Measurements from ENCODE around the gene CHPT1.

Gene CHPT1

DNA sequence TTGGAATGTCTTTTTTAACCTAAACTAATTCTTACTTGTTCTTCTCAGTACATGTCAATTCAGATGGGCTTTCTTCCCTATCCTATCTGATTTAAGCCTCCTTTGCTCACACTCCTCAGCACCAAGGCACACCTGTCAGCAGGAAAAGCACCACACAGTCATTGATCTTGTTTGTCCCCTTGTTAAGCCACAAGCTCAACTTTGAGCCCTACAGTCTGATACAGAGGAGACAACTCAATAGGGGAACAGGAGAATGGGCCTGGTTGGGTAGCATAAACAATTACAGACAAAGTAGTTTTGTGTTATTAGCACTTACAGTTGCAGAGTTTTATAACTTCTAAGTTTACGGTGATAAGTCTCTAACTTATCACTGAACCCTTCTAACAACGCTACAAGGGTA lies 71.3 kb downstream of the CHPT1 start:
- Histone ChIP-seq H3K4me2 (ENCODE audit: low read depth, low read length, poor library complexity, severe bottlenecking) (no peak overlapping the region), H2AFZ (ENCODE audit: low read length) (no peak overlapping the region), H3K9me3 (ENCODE audit: insufficient read depth, low read depth, low read length) (no peaks in the 10 kb centered on the region), H3K9me2 (replicated peaks; ENCODE audit: low read depth, low read length) (no peaks in the 10 kb centered on the region), H3K4me3 (ENCODE audit: low read length, poor library complexity, severe bottlenecking) (no peak overlapping the region), H3K4me1 (ENCODE audit: insufficient read depth, low read length, poor library complexity, severe bottlenecking) (peaks cover 23% of the 10 kb centered on the region), H3K27me3 (ENCODE audit: insufficient read depth, low read length, poor library complexity, severe bottlenecking) (no peaks in the 10 kb centered on the region), H3K9ac (ENCODE audit: low read depth, low read length, poor library complexity, severe bottlenecking) (no peak overlapping the region), H3K36me3 (ENCODE audit: insufficient read depth, low read length) (peaks cover 57% of the 10 kb centered on the region), H3F3A (ENCODE audit: low read depth) (0 out of 2 replicates have a peak, but pooled peaks cover 5% of the 10 kb centered on the region), H4K20me1 (ENCODE audit: insufficient read depth, low read length, poor library complexity, severe bottlenecking) (no peaks in the 10 kb centered on the region), H3K79me2 (ENCODE audit: insufficient read depth, low read length) (no peaks in the 10 kb centered on the region)
- TF ChIP-seq, protein P1, sequence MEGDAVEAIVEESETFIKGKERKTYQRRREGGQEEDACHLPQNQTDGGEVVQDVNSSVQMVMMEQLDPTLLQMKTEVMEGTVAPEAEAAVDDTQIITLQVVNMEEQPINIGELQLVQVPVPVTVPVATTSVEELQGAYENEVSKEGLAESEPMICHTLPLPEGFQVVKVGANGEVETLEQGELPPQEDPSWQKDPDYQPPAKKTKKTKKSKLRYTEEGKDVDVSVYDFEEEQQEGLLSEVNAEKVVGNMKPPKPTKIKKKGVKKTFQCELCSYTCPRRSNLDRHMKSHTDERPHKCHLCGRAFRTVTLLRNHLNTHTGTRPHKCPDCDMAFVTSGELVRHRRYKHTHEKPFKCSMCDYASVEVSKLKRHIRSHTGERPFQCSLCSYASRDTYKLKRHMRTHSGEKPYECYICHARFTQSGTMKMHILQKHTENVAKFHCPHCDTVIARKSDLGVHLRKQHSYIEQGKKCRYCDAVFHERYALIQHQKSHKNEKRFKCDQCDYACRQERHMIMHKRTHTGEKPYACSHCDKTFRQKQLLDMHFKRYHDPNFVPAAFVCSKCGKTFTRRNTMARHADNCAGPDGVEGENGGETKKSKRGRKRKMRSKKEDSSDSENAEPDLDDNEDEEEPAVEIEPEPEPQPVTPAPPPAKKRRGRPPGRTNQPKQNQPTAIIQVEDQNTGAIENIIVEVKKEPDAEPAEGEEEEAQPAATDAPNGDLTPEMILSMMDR (conservative IDR thresholded peaks at IDR 0.05; ENCODE audit: low read length), result no peak
- TF ChIP-seq EZH2phosphoT487 (IDR thresholded peaks at IDR 0.05; ENCODE audit: borderline replicate concordance), result no peak

DNA sequence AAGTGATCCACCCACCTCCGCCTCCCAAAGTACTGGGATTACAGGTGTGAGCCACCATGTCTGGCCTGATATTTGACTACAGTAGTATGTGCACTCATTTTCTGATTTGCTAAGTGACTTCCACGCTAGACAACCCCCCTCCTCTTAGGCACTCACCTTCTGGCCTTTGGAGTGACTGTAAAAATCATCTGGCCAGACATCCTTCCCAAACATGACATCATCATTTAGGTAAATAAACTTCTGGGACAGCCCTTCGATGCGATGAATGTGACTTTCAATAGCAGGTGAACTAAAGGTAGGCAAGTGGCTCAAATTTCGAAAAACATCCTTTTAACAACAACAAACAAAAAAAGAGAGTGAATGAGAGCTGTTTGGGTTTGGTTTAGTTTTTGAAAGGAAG lies 72.4 kb downstream of the CHPT1 start:
- Histone ChIP-seq H3K79me2 (ENCODE audit: insufficient read depth, low read length) (0 out of 2 replicates have a peak, but pooled peaks cover 4% of the 10 kb centered on the region), H3K4me3 (ENCODE audit: low read length, poor library complexity, severe bottlenecking) (no peak overlapping the region), H3K9ac (ENCODE audit: low read depth, low read length, poor library complexity, severe bottlenecking) (no peak overlapping the region), H3K36me3 (ENCODE audit: insufficient read depth, low read length) (peaks cover 47% of the 10 kb centered on the region), H3K9me2 (replicated peaks; ENCODE audit: low read depth, low read length) (no peaks in the 10 kb centered on the region), H2AFZ (ENCODE audit: low read length) (no peak overlapping the region), H3K4me1 (ENCODE audit: insufficient read depth, low read length, poor library complexity, severe bottlenecking) (peaks cover 34% of the 10 kb centered on the region), H3F3A (ENCODE audit: low read depth) (peaks cover 5% of the 10 kb centered on the region; the same call in 1 of the 2 replicates), H3K4me2 (ENCODE audit: low read depth, low read length, poor library complexity, severe bottlenecking) (no peak overlapping the region), H3K27me3 (ENCODE audit: insufficient read depth, low read length, poor library complexity, severe bottlenecking) (no peaks in the 10 kb centered on the region), H3K9me3 (ENCODE audit: insufficient read depth, low read depth, low read length) (no peaks in the 10 kb centered on the region), H4K20me1 (ENCODE audit: insufficient read depth, low read length, poor library complexity, severe bottlenecking) (no peaks in the 10 kb centered on the region)
- no peak for TF ChIP-seq EZH2phosphoT487 (IDR thresholded peaks at IDR 0.05; ENCODE audit: borderline replicate concordance)
- TF ChIP-seq, protein P1 (conservative IDR thresholded peaks at IDR 0.05; ENCODE audit: low read length), result no peak

DNA sequence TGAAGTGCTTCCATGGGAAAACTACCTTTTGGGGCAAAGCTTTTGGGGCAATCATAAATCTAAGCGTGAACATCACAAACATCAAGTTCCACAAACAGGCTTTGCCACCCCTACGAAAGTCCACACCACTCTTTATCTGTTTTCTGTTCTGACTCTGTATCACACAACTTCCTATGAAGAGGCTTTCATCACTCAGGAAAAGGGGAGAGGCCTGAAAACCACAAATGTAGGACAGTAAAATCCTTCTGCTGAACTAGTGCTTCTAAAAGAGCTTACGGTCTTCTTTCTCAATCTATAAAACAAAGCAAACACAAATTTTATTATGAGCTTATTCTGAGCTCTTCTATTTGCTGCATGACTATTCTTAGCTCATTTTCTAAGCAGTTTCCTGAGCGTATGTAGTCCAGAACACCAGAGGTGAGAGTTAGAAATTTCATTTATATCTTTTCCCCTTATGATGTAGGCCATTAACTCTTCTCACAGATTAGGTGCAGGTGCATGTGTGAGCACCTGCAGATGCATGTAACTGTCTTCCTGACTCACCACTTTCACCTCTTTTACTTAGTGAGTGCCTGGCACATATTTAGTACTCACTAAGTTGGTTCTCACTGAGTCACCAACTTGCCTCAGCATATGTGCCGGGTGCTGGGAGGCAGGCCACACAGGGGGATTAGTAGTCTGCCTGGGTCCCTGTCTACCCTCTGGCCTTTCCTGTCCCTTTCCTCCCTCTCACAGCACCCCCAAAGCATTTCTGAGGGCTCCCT lies 74.8 kb downstream of the CHPT1 start:
- Histone ChIP-seq H3K27me3 (ENCODE audit: insufficient read depth, low read length, poor library complexity, severe bottlenecking) (no peaks in the 10 kb centered on the region), H3K4me3 (ENCODE audit: low read length, poor library complexity, severe bottlenecking) (peak overlapping the region; percentile 55), H3F3A (ENCODE audit: low read depth) (peaks cover 5% of the 10 kb centered on the region; the same call in 1 of the 2 replicates), H3K36me3 (ENCODE audit: insufficient read depth, low read length) (peaks cover 26% of the 10 kb centered on the region), H4K20me1 (ENCODE audit: insufficient read depth, low read length, poor library complexity, severe bottlenecking) (no peaks in the 10 kb centered on the region), H3K79me2 (ENCODE audit: insufficient read depth, low read length) (0 out of 2 replicates have a peak, but pooled peaks cover 4% of the 10 kb centered on the region), H2AFZ (ENCODE audit: low read length) (no peak overlapping the region), H3K4me2 (ENCODE audit: low read depth, low read length, poor library complexity, severe bottlenecking) (peak overlapping the region; percentile 71), H3K4me1 (ENCODE audit: insufficient read depth, low read length, poor library complexity, severe bottlenecking) (peaks cover 57% of the 10 kb centered on the region), H3K9me2 (replicated peaks; ENCODE audit: low read depth, low read length) (no peaks in the 10 kb centered on the region), H3K9me3 (ENCODE audit: insufficient read depth, low read depth, low read length) (no peaks in the 10 kb centered on the region), H3K9ac (ENCODE audit: low read depth, low read length, poor library complexity, severe bottlenecking) (peak overlapping the region; percentile 61)
- TF ChIP-seq EZH2phosphoT487 (IDR thresholded peaks at IDR 0.05; ENCODE audit: borderline replicate concordance), result no peak
